EL (cell line): Measurements from ENCODE around the gene GPR158.
"Not testable (repeated sequence)": the region's sequence is repeated elsewhere in the genome, so short reads cannot be mapped to it uniquely, and the experiment has no call there.

Source experiments
- DNase-seq: peaks from one replicate; pipeline ENCODE4 v3.0.0-alpha.2; 2016

Gene GPR158

GRCh38 chr10:25317596-25318211 is 142.9 kb downstream of the GPR158 start:
- DNase-seq = not testable (repeated sequence)

DNA sequence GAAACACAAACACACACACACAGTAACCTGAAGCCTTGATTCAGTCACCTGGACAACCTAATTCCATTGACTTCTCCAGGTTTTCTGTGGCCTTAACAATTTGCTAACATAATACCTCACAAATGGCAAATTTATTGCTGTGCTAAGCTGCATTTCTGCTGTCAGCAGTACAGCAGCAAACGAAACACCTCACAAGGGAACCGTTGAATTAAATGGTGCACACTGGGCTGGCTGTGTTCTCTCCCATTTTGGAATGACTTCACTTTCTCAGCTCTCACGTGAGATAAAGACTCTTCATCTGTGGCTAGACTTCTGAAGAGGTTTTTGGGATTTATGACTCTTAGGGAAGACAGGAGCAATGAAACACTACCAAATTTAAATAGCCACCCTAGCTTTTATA is 152.5 kb downstream of the GPR158 start:
- DNase-seq = no peak

- no peak for DNase-seq
Measured at GRCh38 chr10:25328361-25328760, 153.6 kb downstream of the GPR158 start.

DNA sequence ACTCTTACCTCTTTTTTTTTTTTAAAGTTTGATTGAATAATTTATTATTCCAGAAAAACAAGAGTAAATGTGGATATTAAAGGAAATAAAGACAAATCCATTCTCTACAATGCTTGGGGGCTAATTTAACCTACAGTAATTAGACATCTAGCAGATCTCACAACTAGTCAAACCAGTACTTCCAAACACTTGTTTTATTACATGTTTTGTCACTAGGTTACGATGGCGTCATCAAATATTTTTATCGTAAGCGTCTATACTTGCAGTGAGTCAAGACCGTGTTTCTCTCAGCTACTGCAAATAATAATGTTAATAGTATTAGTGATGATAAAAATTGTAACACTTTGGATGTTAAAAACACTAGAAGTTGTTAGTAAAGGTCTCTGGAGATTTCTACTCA is 154.8 kb downstream of the GPR158 start:
- DNase-seq = not testable (repeated sequence)

GRCh38 chr10:25334445-25334844 is 159.6 kb downstream of the GPR158 start:
- no peak for DNase-seq

GRCh38 chr10:25336330-25336729 is 161.5 kb downstream of the GPR158 start:
- DNase-seq = no peak

DNA sequence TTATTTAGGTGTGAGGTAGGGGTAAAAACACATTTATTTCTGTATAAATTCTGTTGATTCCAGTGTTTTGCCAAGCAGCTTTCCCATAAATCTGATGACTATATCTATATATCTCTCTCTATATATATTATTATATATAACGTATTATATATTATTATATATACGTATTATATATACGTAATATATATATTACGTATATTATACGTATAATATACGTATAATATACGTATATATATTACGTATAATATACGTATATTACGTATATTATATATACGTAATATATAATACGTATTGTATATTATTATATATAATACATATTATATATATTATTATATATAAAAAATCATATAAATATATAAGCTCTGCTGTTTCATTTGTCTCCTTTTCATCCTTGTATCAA is 163.5 kb downstream of the GPR158 start:
- DNase-seq = no peak

DNA sequence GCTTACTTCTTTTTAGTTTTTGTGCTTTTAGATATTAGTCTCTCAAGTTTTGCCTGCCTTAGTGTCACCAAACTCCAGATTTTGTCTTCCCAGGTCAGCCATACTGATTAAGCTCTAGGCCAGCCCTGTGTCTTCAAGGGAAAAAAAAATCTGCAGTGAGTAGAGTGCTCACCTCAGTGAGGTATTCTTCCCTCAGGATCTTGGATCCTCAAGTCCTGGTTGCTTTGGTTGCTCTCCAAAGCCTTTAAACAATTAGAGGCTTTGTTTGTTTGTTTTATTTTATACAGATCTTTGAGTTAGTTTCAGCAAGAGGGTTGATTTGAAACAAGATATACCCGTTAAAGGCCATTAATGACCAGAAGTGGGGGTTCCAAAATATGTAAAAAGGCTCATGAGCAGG is 165.2 kb downstream of the GPR158 start:
- DNase-seq = no peak

GRCh38 chr10:25349520-25349919 is 174.7 kb downstream of the GPR158 start:
- no peak for DNase-seq

DNA sequence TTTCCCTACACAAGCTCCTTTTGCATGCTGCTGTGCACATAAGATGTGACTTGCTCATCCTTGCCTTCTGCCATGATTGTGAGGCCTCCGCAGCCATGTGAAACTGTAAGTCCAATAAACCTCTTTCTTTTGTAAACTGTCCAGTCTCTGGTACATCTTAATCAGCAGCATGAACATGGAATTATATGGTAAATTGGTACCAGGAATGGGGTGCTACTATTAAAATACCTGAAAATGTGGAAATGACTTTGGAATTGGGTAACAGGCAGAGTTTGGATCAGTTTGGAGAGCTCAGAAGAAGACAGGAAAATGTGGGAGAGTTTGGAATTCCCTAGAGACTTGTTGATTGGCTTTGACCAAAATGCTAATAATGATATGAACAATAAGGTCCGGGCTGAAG is 181.8 kb downstream of the GPR158 start:
- no peak for DNase-seq

DNA sequence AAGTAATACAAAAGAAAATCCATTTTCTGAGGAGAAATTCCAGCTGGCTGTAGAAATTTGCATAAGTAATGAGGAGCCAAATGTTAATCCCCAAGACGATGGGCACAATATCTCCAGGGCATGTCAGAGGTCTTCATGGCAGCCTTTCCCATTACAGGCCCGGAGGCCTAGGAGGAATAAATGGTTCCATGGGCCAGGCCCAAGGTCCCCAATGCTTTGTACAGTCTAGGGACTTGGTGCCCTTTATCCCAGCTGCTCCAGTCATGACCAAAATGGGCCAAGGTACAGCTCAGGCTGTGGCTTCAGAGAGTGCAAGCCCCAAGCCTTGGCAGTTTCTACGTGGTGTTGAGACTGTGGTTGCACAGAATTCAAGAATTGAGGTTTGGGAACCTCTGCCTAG is 182.5 kb downstream of the GPR158 start:
- no peak for DNase-seq

DNA sequence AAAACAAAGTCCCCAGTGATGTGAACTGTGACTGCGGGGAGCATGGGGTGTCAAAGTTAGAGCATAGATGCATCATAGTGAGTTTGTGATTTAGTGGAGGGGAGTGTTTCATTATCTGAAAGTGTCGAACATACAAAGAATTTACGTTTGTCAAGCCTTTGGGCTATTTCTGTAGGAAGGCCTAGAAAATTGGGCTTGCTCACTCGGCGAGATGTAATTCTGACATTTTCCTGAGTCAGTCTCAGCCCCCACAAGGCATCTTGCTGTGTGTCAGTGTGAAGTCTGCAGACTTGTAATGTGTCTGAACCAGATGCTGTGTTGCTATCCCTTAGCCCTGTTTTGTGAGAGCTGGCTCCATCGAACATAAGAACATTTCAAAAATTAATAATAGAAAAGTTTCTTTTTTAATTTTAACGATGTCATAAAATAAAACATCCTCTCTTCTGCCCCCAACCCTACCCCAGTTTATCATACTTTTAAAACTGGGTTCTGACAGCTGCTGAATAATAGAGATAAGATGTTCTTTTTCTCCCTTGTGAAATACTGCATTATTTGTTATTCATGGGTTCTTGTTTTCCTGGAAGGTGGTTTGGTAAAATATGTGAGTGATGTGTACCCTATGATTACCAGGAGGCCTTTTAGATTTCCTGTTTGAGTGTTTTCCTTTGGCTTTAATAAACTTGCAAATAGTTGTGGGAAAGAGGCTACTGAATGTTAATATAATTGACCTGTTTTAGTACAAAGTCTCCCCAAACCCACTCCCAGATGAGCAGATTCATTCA is 207.4 kb downstream of the GPR158 start:
- DNase-seq = no peak

GRCh38 chr10:25382901-25383300 is 208.1 kb downstream of the GPR158 start:
- not testable (repeated sequence) for DNase-seq

GRCh38 chr10:25383686-25384085 is 208.9 kb downstream of the GPR158 start:
- no peak for DNase-seq

DNA sequence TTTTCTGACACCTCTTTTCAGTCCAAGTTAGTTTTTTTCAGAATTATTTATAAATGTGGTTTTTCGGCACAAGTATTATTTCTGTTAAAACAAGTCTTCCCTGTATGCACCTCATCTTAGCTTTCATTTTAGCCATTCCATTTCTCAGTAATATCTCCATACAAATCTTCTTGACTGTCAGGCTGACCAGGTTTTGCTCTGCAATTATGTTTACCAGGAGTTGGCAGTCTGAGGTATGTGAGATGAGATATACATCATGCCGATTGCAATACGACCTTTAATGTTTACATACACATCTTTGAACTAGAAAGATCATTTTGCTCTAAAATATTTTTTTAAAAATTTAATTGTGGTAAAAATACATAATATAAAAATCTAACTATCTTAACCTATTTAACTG is 209.8 kb downstream of the GPR158 start:
- no peak for DNase-seq

DNA sequence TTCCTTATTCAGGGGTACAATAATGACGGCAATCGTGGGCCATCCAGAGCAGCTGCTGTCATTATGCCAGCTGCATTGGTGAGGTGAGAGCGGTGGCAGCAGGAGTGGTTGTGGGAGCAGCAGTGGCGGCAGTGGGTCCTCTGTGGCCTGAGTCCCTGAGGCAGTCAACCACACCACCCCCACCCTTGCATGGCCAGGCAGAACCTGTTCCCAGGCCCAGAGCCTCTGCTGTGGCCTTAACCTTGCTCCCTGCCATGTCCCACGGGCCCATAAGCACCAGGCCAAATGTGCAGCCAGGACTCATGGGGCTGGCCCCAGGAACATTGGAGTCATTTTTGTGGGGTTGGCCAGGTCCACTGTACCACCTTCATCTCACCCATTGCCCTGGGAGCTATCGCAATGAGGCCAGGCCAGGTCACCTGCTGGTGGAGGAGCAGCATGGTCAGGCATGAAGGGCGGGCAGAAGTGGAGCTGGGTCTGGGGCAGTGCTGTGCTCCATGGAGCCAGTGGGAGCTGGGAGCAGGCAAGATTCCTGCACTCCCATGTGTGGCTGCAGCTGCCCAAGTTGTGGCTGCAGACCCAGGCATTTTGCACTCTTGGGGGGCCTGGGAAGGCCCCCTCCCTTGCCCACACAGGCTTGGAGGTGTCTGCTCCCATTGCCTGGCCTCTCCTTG is 213.5 kb downstream of the GPR158 start:
- DNase-seq = no peak

DNA sequence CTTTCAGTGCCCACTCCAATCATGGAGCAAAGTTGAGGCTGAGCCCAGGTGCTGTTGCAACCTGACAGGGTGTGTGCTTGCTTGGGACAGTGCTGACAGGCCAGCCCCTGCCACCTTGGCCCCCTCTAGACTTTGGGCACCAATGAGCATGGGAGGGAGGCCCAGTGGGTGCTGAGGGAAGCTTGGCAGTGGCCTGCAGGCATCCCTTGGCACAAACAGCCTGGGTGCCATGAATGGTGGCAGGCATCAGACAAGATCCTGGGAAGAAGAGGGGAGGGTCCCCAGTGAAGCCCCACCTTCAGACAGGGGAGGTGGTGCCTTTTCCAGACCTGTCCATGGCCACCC is 214.0 kb downstream of the GPR158 start:
- no peak for DNase-seq

DNA sequence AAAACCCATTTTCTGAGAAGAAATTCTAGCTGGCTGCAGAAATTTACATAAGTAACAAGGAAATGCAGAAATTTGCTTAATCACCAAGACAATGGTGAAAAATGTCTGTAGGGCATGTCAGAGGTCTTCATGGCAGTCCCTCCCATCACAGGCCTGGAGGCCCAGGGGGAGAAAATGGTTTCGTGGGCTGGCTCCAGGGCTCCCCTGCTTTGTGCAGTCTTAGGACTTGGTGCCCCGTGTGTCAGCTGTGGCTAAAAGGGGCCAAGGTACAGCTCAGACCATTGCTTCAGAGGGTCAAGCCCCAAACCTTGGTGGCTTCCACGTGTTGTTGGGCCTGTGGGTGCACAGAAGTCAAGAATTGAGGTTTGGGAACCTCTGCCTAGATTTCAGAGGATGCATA is 215.9 kb downstream of the GPR158 start:
- DNase-seq = no peak

DNA sequence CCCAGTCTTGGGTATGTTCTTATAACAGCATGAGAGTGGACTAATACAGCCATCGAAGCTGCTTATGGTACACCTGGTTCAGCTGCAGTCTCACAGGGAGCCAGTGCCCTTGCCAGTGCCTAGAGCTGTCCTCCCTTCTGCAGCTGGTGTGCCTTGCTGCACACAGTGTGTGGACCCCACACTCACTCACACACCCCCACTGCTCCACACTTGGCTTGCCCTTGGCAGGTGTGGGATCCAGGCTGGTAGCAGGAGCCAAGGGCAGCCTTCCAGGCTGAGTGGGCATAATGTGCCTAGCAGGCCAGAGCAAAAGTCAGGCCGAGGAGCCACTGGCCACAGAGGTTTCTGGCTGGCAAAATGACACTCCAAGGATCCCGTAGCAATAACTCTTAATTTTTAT is 217.3 kb downstream of the GPR158 start:
- no peak for DNase-seq

GRCh38 chr10:25393621-25394020 is 218.8 kb downstream of the GPR158 start:
- no peak for DNase-seq

- DNase-seq = no peak
Measured at GRCh38 chr10:25398680-25399079, 223.9 kb downstream of the GPR158 start.

DNA sequence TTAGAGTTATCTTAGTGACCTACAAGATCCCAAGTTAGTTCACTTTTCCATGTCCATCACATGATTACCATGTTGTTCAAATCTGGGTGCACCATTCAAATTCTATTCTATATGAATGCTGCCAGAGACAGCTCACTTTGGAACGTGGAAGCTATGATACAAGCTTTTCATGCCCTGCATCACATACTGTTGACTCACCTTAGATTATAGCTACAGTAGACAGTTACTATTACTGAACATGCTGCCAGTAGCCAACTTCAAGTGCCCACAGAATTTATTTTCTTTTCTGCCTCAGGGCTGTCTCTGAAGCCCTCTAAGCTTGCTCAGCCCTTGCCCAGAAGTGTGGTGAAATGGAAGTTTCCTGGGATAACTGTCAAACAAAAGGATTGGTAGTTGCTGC is 231.1 kb downstream of the GPR158 start:
- no peak for DNase-seq

GRCh38 chr10:25417611-25418010 is 242.8 kb downstream of the GPR158 start:
- DNase-seq = no peak

- no peak for DNase-seq
Measured at GRCh38 chr10:25425776-25426175, 251.0 kb downstream of the GPR158 start.
